GM21447 (cell line): ENCODE measurements around the gene MCAM.

Experiments used
- ATAC-seq: cut with Tn5 transposase; IDR thresholded peaks from one replicate; pipeline ENCODE4 v1.9.1; 2021; ENCODE audit not compliant: unreplicated experiment

MCAM gene

DNA sequence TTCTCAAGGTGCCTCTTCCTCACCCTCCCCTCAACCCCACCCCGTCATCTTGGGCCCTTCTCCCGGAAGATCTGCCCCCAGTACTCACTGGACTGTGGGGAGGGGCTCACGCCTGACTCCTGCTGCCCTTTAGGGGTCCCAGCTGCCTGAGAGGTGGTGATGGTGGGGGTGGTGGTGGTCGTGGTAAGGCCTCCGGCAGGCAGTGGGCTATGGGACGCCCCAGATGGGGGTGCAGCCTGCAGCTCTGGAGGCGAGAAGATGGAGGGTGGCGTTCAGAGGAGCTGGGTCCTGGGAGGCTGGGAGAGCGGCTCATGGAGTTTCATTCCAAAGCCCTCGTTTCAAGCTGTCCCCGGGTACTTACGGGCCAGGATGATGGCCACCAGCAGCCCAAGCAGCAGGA is 28.8 kb upstream of the MCAM start:
- ATAC-seq = no peak

DNA sequence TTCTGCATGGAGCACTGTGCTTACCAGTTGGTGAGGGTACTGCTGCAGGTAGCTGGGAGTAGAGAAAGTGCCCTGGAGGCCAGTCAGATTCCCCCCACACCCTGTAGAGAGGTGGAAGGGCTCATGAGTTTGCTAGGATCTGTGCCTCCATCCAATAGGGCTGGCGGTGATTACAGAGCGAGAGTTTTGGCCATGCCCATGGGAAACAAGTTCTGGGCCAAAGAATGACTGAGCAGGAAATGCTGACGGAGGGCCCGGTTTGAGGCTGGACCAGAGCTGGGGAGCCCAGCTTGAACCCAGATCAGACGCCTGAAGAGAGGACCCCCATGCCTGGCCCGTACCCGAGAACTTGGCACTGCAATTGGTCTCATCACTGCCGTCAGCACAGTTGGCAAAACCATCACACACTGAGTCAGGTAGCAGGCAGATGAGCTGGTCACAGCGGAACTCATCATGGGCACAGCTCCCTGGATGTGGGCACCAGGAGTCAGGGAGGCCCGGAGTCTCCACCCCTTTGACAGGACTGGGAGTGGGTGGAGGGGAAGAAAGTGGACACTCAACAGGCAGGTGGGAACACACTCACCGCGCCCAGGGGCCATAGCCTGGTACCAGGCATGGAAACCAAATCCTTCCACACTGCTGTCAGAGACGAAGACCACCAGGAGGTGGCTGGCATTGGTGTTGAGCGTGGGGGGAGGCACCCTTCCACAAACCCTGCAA is 27.5 kb upstream of the MCAM start:
- no peak for ATAC-seq

GRCh38 chr11:119343726-119344125 is 26.8 kb upstream of the MCAM start:
- no peak for ATAC-seq

DNA sequence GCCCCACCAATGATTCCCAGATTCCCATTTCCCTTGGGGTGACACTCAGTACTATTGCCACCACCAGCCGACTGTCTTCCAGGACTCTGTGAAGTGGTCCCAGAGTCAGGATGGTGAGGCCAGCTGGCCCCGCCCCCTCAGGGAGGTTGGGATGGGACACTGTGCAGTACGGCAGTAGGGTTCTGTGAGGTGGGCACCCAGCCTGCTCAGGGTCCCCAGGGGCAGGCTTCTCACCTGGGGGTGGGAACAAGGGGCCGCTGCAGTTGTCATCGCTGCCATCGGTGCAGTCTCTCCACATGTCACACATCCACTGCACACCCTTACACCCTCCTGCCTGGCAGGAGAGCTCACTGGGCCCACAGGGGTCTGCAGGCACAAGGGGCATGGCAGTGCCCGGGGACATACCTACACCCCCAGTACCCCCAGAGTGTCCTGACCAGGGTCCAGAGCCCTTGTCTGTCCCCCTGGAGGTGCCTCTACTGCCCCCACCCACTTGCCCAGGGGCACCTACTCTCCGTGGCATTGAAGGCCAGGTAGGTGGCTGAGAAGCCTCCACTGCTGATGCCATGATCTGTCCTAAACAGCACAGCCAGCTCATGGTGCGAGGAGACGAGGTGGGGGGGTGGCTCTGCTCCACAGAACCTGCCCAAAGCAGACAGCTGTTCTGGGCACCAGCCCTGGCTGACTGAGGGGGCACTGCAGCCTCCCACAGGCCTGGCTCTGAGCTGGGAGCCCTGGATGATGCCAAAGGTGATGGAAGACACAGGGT is 25.6 kb upstream of the MCAM start:
- no peak for ATAC-seq

- ATAC-seq = no peak
Observed at GRCh38 chr11:119342023-119342300, 25.0 kb upstream of the MCAM start.

GRCh38 chr11:119341222-119342022 is 24.5 kb upstream of the MCAM start:
- ATAC-seq = no peak

GRCh38 chr11:119340335-119341221 is 23.6 kb upstream of the MCAM start, which contains the start of gene C1QTNF5:
Gene C1QTNF5 (minus strand): TSS chr11:119340883. CDS start chr11:119340397, 486 bp downstream.
- ATAC-seq = no peak

GRCh38 chr11:119339589-119340334 is 22.8 kb upstream of the MCAM start:
- no peak for ATAC-seq

- ATAC-seq = no peak
Observed at GRCh38 chr11:119338965-119339588, 22.1 kb upstream of the MCAM start.

DNA sequence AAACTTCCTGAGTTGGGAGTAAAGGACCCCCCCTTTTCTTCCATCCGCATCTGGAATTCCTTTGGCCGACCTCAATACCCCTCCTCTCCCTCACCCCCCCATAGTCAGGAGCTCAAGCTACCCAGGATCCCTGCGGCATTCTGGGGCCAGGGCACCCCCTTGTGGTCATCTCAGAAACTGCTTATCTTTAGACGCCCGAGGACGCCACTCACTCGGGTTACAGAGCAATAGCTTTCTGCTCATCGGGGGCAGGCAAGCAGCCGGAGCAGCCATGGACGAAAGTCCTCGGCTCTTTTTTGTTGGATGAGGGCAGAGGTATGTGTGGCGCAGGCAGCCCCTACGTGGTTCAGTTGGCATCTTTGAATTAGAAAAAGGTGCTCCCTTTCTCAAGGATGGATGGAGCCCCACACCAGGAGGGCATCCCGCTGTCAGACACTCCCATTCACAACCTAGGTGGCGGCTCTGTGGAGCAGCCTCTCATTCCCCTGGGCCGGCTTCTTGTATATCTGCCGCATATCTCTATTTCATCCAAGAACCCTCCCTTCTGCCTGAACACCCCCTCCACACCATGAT is 21.5 kb upstream of the MCAM start:
- no peak for ATAC-seq

GRCh38 chr11:119337581-119338317 is 20.8 kb upstream of the MCAM start:
- ATAC-seq = no peak

DNA sequence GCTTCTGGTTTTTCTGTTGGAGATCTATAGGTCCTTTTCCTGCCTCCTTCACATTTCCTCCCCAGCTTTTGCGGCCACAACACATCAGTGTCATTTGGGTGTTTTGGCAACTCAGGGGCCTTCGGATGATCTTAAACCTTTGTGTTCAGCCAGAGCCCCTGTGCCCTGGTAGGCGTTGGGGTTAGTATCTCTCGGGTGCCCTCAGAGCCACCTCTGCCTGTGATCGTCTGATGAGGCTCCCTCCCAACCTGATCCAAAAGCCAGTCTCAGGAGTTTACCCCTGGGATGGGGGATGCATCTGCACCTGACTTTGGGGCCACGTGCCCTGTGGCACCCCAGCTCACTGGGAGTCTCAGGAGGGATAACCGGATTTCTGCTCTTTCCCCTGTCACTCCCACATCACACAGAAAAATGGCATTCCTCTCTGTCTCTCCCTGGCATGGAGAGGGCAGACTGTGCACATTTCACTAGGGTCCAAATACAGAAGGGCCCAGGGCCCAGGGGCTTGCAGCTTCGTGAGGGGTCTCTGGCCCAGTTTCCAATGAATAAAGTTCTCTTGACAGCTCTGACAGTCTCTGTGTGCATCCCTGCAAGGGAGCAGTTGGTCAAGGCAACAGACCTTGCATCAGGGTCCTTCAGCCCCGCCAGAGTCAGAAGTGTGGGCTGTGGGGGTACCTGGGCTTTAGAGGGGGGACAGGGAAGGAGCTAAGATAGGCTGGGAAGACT is 20.0 kb upstream of the MCAM start:
- ATAC-seq = no peak

- no peak for ATAC-seq
Observed at GRCh38 chr11:119335655-119336543, 19.0 kb upstream of the MCAM start.

GRCh38 chr11:119335091-119335654 is 18.2 kb upstream of the MCAM start:
- no peak for ATAC-seq

- ATAC-seq = peak; percentile 96
Observed at GRCh38 chr11:119334174-119334930, 17.4 kb upstream of the MCAM start, which contains the start of gene RNF26. Gene RNF26 (plus strand): TSS chr11:119334527. CDS start chr11:119335123, 596 bp downstream.
